Erythroblast (primary cell): ENCODE data around the gene RAB8A.

ENCODE experiments used
- GATA1 ChIP-seq: IDR thresholded peaks from 2 replicates; pipeline ENCODE4 v1.6.1; 2011; ENCODE audit warnings: low read depth, mild to moderate bottlenecking, control low read depth, low read length, moderate library complexity
- POLR2A ChIP-seq: IDR thresholded peaks from 2 replicates; pipeline ENCODE4 v1.6.1; 2011; ENCODE audit warnings: mild to moderate bottlenecking, low read length

DNA sequence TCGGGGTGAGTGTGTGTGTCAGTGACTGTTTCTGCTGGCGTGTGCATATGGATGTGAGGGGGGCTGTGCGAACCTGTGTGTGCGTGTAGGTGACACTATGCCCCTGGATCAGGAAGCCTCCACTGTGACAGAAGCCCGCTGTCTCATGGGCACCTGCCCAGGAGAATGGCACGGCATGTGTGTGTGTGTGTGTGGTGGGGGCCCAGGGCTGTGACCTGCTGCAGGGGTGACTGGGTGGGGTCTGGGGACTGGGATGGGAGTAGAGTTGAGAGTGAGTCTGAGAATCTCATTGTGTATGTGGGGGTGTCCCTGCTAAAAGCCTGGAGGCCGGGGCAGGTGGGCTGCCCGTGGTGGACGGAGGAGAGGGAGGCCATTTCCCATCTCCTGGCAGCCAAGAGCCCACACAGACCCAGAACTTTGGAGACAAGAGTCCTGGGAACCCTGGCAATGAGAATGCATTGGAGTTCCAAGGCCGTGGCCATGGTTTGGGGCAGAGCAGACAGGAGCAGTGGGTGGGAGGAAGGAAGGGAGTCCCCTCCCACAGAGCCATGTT is 41.8 kb upstream of the RAB8A start:
- TF ChIP-seq POLR2A (no peak), GATA1 (no peak)
